Natural killer cell treated with Interleukin-12 subunit alpha and Interleukin-12 subunit beta and Interleukin-15 and Interleukin-18, amount 100 ng/mL, for 72 hours (primary cell): Measurements from ENCODE around the gene DAAM1. TPM values are rescaled to one million over a fixed set of nuclear protein-coding genes. Genes with fewer than 3 reads are reported as not detected.

Experiments used
- ATAC-seq, 2 donors: fragments of 150-1000 bp; cut with Tn5 transposase in 1 of 2; sonication (Bioruptor Pico), chemical (Tn5 transposase) in 1 of 2; 2 replicates each; pipeline ENCODE4 v1.10.0; 2021
- DNase-seq: peaks from one replicate; pipeline ENCODE4 v3.0.0; 2022; ENCODE audit warnings: low spot score
- H3K27ac Mint-ChIP-seq, 2 donors: 1 replicate in 1 of 2; 2 replicates in 1 of 2; pipeline ENCODE4 v1.8.0; 2022; ENCODE audit warnings: mixed read lengths in 2 of 2, mild to moderate bottlenecking in 1 of 2, moderate library complexity in 1 of 2
- H3K27me3 Mint-ChIP-seq, 2 donors: 1 replicate in 1 of 2; 2 replicates in 1 of 2; pipeline ENCODE4 v1.8.0; 2022; ENCODE audit warnings: mixed read lengths in 2 of 2
- H3K36me3 Mint-ChIP-seq: one replicate; pipeline ENCODE4 v1.8.0; 2022; ENCODE audit warnings: mixed read lengths
- H3K4me1 Mint-ChIP-seq, 2 donors: 1 replicate in 1 of 2; 2 replicates in 1 of 2; pipeline ENCODE4 v1.8.0; 2022; ENCODE audit warnings: low read depth in 2 of 2, mixed read lengths in 2 of 2, mild to moderate bottlenecking in 1 of 2
- H3K4me3 Mint-ChIP-seq: one replicate; pipeline ENCODE4 v1.8.0; 2022; ENCODE audit warnings: mixed read lengths
- H3K9me3 Mint-ChIP-seq: 2 replicates; pipeline ENCODE4 v1.8.0; 2022; ENCODE audit warnings: mixed read lengths
- total RNA-seq, 2 donors: library from RNA; stranded (reverse); gene quantifications; one replicate each; pipeline ENCODE4 v1.2.3, GENCODE V29; 2022

DAAM1 gene
- total RNA-seq, 2 donors from 2014 or later, result 21.3 to 22.5 TPM

- no peaks in the 10 kb centered on the region for H3K9me3 Mint-ChIP-seq
- H3K4me3 Mint-ChIP-seq, result no peak overlapping the region
- no peak overlapping the region for H3K27ac Mint-ChIP-seq
- peaks cover 14 to 17% of the 10 kb centered on the region in 2 donors for H3K4me1 Mint-ChIP-seq
- ATAC-seq, result no peak
- no peaks in the 10 kb centered on the region for H3K27me3 Mint-ChIP-seq
- no peaks in the 10 kb centered on the region for H3K36me3 Mint-ChIP-seq
- DNase-seq, result no peak
These were observed 113.8 kb downstream of the DAAM1 start for GRCh38 chr14:59302313-59302712.

DNA sequence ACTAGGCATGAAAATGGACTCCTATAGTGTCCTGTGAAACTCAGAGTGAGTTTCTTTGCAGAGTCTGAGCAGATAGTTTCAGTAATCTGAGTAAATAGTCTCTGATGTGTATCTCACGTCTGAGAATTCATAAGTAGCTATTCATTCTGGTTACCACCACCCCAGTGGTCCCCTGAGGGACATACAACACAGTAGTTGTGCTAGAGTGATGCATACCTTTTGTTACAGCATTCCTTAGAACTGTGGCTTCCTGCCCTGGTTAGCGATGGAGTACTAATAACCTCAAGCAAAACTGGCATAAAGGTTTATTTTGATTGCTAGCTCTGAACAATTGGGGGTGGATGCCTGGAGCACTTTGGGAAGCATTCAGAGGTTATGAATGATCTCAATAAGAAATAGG lies 114.7 kb downstream of the DAAM1 start:
- no peak overlapping the region for H3K27ac Mint-ChIP-seq
- DNase-seq (no peak), ATAC-seq (no peak)
- no peaks in the 10 kb centered on the region for H3K9me3 Mint-ChIP-seq
- no peak overlapping the region for H3K4me3 Mint-ChIP-seq
- no peaks in the 10 kb centered on the region for H3K27me3 Mint-ChIP-seq
- peaks cover 12 to 17% of the 10 kb centered on the region in 2 donors for H3K4me1 Mint-ChIP-seq
- H3K36me3 Mint-ChIP-seq, result no peaks in the 10 kb centered on the region

GRCh38 chr14:59305231-59305630 lies 116.8 kb downstream of the DAAM1 start:
- no peaks in the 10 kb centered on the region for H3K9me3 Mint-ChIP-seq
- no peak overlapping the region for H3K4me3 Mint-ChIP-seq
- H3K27ac Mint-ChIP-seq, result no peak overlapping the region
- DNase-seq, result no peak
- peaks cover 12 to 14% of the 10 kb centered on the region in 2 donors for H3K4me1 Mint-ChIP-seq
- no peaks in the 10 kb centered on the region for H3K27me3 Mint-ChIP-seq
- no peaks in the 10 kb centered on the region for H3K36me3 Mint-ChIP-seq
- ATAC-seq, result no peak

DNA sequence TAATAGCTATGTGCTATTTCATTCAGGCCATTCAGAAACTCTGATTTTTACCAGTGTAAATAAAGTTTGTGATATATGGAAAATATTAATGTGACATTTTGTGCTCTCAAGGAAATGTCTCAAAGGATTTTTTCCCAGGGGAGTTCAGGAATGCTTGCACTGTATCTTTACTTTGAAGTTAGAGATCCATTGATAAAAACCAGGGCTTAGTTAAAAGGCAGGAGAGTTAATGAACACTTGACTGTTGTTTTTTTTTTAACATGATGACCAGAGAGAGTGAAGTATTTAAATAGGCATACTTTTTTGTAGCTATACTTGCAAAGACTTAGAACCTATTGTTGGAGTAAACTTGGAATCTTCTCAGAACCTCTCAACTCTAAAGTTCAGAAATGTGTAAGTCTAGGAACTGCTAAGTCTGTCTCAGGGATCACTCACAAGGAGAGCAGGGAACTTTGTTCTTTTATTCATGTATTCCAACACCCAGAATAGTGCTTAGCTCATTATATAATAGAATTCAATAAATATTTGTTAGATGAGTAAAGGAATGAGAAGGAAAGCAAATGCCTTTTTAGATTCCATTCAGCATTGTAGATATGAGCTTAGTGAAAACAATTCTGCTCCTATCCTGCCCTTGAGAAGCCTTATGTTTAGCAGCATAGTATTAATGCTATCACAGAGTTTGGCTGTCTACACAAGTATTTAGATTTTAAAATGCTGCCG lies 117.5 kb downstream of the DAAM1 start:
- H3K4me1 Mint-ChIP-seq, result peaks cover 12 to 14% of the 10 kb centered on the region in 2 donors
- ATAC-seq, result no peak
- no peaks in the 10 kb centered on the region for H3K9me3 Mint-ChIP-seq
- H3K4me3 Mint-ChIP-seq, result no peak overlapping the region
- H3K36me3 Mint-ChIP-seq, result no peaks in the 10 kb centered on the region
- H3K27ac Mint-ChIP-seq, result no peak overlapping the region
- no peaks in the 10 kb centered on the region for H3K27me3 Mint-ChIP-seq
- DNase-seq, result no peak

- peaks cover 6 to 7% of the 10 kb centered on the region in 2 donors for H3K4me1 Mint-ChIP-seq
These were observed 118.3 kb downstream of the DAAM1 start for GRCh38 chr14:59306775-59307174.

DNA sequence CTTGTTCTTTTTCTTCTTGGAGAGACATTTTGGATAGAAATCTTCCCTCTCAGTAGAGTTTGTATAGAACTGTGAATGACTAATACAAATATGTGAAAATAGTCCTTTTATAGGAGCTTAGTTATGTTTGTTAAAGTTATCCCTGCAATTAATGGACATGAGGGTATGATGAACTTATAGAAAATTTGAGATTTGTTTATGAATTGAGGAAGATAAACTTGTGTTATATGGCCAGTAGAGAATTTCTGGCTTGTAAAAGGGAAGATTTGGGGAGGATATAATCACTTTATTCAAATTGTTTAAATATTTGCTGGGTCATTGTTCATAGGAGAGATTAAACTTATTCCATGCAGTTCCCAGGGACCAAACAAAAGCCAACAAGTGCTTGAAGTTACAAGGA lies 119.6 kb downstream of the DAAM1 start:
- H3K27ac Mint-ChIP-seq, result no peak overlapping the region
- H3K27me3 Mint-ChIP-seq, result no peaks in the 10 kb centered on the region
- no peak overlapping the region for H3K4me3 Mint-ChIP-seq
- H3K36me3 Mint-ChIP-seq, result no peaks in the 10 kb centered on the region
- H3K9me3 Mint-ChIP-seq, result no peaks in the 10 kb centered on the region
- ATAC-seq (no peak), DNase-seq (no peak)
- H3K4me1 Mint-ChIP-seq, result peaks cover 4% of the 10 kb centered on the region in 2 donors

More at GRCh38 chr14:59306775-59307174, 118.3 kb downstream of the DAAM1 start:
- no peak overlapping the region for H3K27ac Mint-ChIP-seq
- no peaks in the 10 kb centered on the region for H3K9me3 Mint-ChIP-seq
- no peaks in the 10 kb centered on the region for H3K36me3 Mint-ChIP-seq
- no peak for DNase-seq
- no peaks in the 10 kb centered on the region for H3K27me3 Mint-ChIP-seq
- no peak overlapping the region for H3K4me3 Mint-ChIP-seq
- peak in 1 of 2 donors; percentile 67 for ATAC-seq

DNA sequence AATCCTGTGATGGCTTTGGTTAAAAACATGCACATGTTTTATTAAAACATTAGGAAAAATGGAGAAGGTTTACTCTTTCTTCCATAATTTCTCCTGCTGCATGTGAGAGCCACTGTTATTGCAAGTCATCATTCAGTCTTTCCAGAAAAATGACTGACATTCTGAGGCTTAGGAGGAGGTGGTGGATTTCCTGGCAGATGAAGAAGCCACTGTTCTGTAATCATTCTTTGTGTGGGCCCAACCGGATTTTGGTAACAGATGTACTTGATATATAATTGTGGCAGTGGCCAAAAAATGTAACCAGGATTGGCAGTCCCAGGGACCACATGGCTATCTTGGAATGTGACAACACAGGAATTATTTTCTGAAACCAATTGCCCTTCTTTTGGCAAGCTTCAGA lies 120.2 kb downstream of the DAAM1 start:
- H3K27me3 Mint-ChIP-seq, result no peaks in the 10 kb centered on the region

GRCh38 chr14:59309291-59309900 lies 120.9 kb downstream of the DAAM1 start:
- H3K4me1 Mint-ChIP-seq, result peaks cover 4% of the 10 kb centered on the region in 2 donors
- H3K27ac Mint-ChIP-seq, result no peak overlapping the region
- H3K36me3 Mint-ChIP-seq, result no peaks in the 10 kb centered on the region
- no peak for ATAC-seq
- H3K9me3 Mint-ChIP-seq, result no peaks in the 10 kb centered on the region
- H3K4me3 Mint-ChIP-seq, result no peak overlapping the region
- no peak for DNase-seq
- H3K27me3 Mint-ChIP-seq, result no peaks in the 10 kb centered on the region

More for the DNA sequence above, 120.2 kb downstream of the DAAM1 start:
- Mint-ChIP-seq H3K36me3 (no peaks in the 10 kb centered on the region), H3K27ac (no peak overlapping the region), H3K4me1 (peaks cover 4% of the 10 kb centered on the region in 2 donors), H3K4me3 (no peak overlapping the region), H3K9me3 (no peaks in the 10 kb centered on the region)
- DNase-seq (no peak), ATAC-seq (no peak)

DNA sequence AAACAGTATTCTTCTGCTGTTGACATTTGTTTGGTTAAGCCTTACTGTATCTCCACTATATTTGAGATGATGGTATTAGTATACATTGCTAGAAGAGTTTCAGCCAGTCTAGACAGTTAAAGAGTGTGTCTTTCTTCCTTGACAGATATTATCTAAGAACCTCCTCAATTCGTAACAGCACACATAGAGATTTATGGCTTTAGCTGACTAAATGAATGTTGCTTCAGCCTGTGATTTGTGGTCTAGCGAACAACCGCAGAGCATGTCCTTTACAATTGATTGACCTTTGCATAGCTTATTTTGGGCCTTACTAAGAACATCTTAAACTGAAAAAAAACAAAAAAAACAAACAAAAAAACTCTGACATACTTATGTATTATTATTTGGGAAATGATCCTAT lies 122.2 kb downstream of the DAAM1 start:
- Mint-ChIP-seq H3K4me3 (no peak overlapping the region), H3K9me3 (no peaks in the 10 kb centered on the region), H3K4me1 (peaks cover 4% of the 10 kb centered on the region in 2 donors), H3K36me3 (no peaks in the 10 kb centered on the region), H3K27me3 (no peaks in the 10 kb centered on the region), H3K27ac (no peak overlapping the region)
- DNase-seq (no peak), ATAC-seq (no peak)

DNA sequence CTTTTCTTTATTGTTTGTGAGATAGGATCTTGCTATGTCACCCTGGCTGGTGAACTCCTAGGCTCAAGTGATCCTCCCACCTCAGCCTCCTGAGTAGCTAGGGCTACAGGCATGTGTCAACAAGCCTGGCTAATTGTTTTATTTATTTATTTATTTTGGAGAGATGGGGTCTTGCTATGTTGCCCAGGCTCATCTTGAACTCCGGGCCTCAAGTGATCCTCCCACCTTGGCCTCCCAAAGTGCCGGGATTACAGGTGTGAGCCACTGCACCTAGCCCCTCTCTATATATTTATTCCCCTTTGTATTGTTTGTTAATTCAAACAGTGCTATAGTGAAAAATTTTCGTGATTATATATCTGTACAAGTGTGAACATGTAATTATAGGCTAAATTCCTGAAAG lies 123.3 kb downstream of the DAAM1 start:
- DNase-seq (no peak), ATAC-seq (no peak)
- Mint-ChIP-seq H3K4me3 (no peak overlapping the region), H3K4me1 (peaks cover under 1% of the 10 kb centered on the region in 2 donors), H3K9me3 (no peaks in the 10 kb centered on the region), H3K36me3 (no peaks in the 10 kb centered on the region), H3K27me3 (no peaks in the 10 kb centered on the region), H3K27ac (no peak overlapping the region)

GRCh38 chr14:59313144-59313651 lies 124.7 kb downstream of the DAAM1 start:
- no peak for DNase-seq
- Mint-ChIP-seq H3K27me3 (no peaks in the 10 kb centered on the region), H3K4me1 (no peaks in the 10 kb centered on the region), H3K36me3 (no peaks in the 10 kb centered on the region), H3K27ac (no peak overlapping the region), H3K9me3 (no peaks in the 10 kb centered on the region), H3K4me3 (no peak overlapping the region)
- ATAC-seq, result no peak

GRCh38 chr14:59313658-59314608 lies 125.5 kb downstream of the DAAM1 start:
- Mint-ChIP-seq H3K27ac (no peak overlapping the region), H3K27me3 (no peaks in the 10 kb centered on the region), H3K9me3 (no peaks in the 10 kb centered on the region), H3K36me3 (no peaks in the 10 kb centered on the region), H3K4me3 (no peak overlapping the region), H3K4me1 (no peaks in the 10 kb centered on the region)
- DNase-seq (no peak), ATAC-seq (no peak)

DNA sequence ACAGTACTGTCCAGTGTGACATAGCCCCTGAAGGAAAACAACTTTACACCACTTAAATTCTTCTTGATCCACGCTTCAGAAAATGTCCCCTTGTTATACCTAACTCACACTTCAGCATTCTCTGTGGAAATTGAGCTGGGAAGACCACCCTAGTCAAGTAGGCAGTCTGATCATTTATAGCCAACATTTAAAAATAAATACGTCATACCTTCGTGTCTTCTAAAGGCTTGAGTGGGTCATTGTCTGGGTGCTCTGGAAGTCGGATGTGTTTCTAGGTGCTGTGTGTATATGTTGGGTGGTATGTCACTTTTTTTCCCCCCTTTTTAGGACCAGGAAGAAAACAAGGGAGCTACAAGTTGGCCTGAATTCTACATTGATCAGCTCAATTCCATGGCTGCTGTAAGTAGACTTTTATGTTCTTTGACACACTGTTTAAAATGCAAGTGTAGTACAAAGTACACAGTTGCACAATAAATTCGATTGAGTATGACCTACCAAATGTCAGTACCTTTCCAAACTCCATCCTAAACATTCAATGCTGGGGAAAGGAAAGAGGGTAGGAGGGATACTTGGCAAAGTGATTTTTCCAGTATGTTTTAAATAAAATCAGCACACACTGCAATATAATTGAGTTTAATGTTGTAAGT lies 126.6 kb downstream of the DAAM1 start:
- Mint-ChIP-seq H3K36me3 (no peaks in the 10 kb centered on the region), H3K4me1 (no peaks in the 10 kb centered on the region), H3K9me3 (no peaks in the 10 kb centered on the region), H3K4me3 (no peak overlapping the region), H3K27me3 (no peaks in the 10 kb centered on the region), H3K27ac (no peak overlapping the region)
- no peak for ATAC-seq
- DNase-seq, result no peak
